ENCODE results near the gene MYOM1. TPM values are rescaled to one million over a fixed set of nuclear protein-coding genes. Genes with fewer than 3 reads are reported as not detected.

The MYOM1 gene
- total RNA-seq, 1 donor from 2014 or later, result 1.6 TPM

- intact Hi-C loops (cut with micrococcal nuclease), result no loop called here
These were observed 66.6 kb downstream of the MYOM1 start for GRCh38 chr18:3153107-3153704.

- intact Hi-C loops (cut with micrococcal nuclease), result no loop called here
These were observed 67.5 kb downstream of the MYOM1 start for GRCh38 chr18:3152294-3152693.

GRCh38 chr18:3151399-3152264, 68.1 kb downstream of the MYOM1 start:
- intact Hi-C loops (cut with micrococcal nuclease), result loop anchor here (1.0 to 2.0 kb wide), 4 partner anchors 95 to 219 kb away; no protein-coding TSS in a partner anchor

GRCh38 chr18:3150688-3151087, 69.1 kb downstream of the MYOM1 start:
- intact Hi-C loops (cut with micrococcal nuclease), result loop anchor here (1.0 to 2.0 kb wide), 4 partner anchors 96 to 218 kb away; no protein-coding TSS in a partner anchor

- intact Hi-C loops (cut with micrococcal nuclease), result loop anchor here (2.0 kb wide), 1 partner anchor 165 kb away; no protein-coding TSS in a partner anchor
These were observed 69.5 kb downstream of the MYOM1 start for GRCh38 chr18:3150274-3150673.

GRCh38 chr18:3148930-3149535, 70.7 kb downstream of the MYOM1 start:
- intact Hi-C loops (cut with micrococcal nuclease), result no loop called here

GRCh38 chr18:3147935-3148554, 71.7 kb downstream of the MYOM1 start:
- intact Hi-C loops (cut with micrococcal nuclease), result no loop called here

- intact Hi-C loops (cut with micrococcal nuclease), result no loop called here
These were observed 78.7 kb downstream of the MYOM1 start for GRCh38 chr18:3140986-3141639.

- intact Hi-C loops (cut with micrococcal nuclease), result no loop called here
These were observed 79.4 kb downstream of the MYOM1 start for GRCh38 chr18:3140342-3140741.

- intact Hi-C loops (cut with micrococcal nuclease), result no loop called here
These were observed 80.4 kb downstream of the MYOM1 start for GRCh38 chr18:3139406-3139805.

- intact Hi-C loops (cut with micrococcal nuclease), result no loop called here
These were observed 81.3 kb downstream of the MYOM1 start for GRCh38 chr18:3138274-3138975.

GRCh38 chr18:3135536-3135935, 84.2 kb downstream of the MYOM1 start:
- intact Hi-C loops (cut with micrococcal nuclease), result no loop called here

- intact Hi-C loops (cut with micrococcal nuclease), result no loop called here
These were observed 87.1 kb downstream of the MYOM1 start for GRCh38 chr18:3132700-3133099.

- intact Hi-C loops (cut with micrococcal nuclease), result no loop called here
These were observed 89.4 kb downstream of the MYOM1 start for GRCh38 chr18:3130344-3130743.

- intact Hi-C loops (cut with micrococcal nuclease), result loop anchor here (1.0 to 2.0 kb wide), 7 partner anchors 36 to 197 kb away; partner anchors contain the start of gene LPIN2
These were observed 90.5 kb downstream of the MYOM1 start for GRCh38 chr18:3129053-3129864.

- intact Hi-C loops (cut with micrococcal nuclease), result no loop called here
These were observed 93.2 kb downstream of the MYOM1 start for GRCh38 chr18:3126457-3127097.

GRCh38 chr18:3124822-3125221, 94.9 kb downstream of the MYOM1 start:
- intact Hi-C loops (cut with micrococcal nuclease), result no loop called here

GRCh38 chr18:3122851-3123250, 96.9 kb downstream of the MYOM1 start:
- intact Hi-C loops (cut with micrococcal nuclease), result no loop called here

- intact Hi-C loops (cut with micrococcal nuclease), result no loop called here
These were observed 98.5 kb downstream of the MYOM1 start for GRCh38 chr18:3121259-3121658.

Measured in T-helper 1 cell treated with Interleukin-12 subunit alpha and Interleukin-12 subunit beta and Interleukin-4 antibody, amounts not matched to agents 30 ng/mL and 1 ng/mL, for 36 hours (primary cell).